NCI-H146 treated with DMSO at 0.1 percent for 48 hours (cell line): ENCODE measurements around the gene TMEM132E.

ENCODE experiments used
- DNase-seq: peaks from one replicate; lab custom pipeline; 2025; ENCODE audit not compliant: unreplicated experiment; lab: John Stamatoyannopoulos, UW

TMEM132E gene

GRCh38 chr17:34663714-34664113 is 84.3 kb downstream of the TMEM132E start:
- no peak for DNase-seq

GRCh38 chr17:34665150-34665806 is 85.9 kb downstream of the TMEM132E start:
- no peak for DNase-seq

- no peak for DNase-seq
Measured at GRCh38 chr17:34665819-34666763, 86.7 kb downstream of the TMEM132E start.

GRCh38 chr17:34667656-34668055 is 88.3 kb downstream of the TMEM132E start:
- no peak for DNase-seq

GRCh38 chr17:34668206-34668605 is 88.8 kb downstream of the TMEM132E start:
- no peak for DNase-seq

GRCh38 chr17:34669511-34669910 is 90.1 kb downstream of the TMEM132E start:
- DNase-seq = no peak

- DNase-seq = no peak
Measured at GRCh38 chr17:34670618-34671017, 91.2 kb downstream of the TMEM132E start.

- no peak for DNase-seq
Measured at GRCh38 chr17:34671191-34671590, 91.8 kb downstream of the TMEM132E start.

GRCh38 chr17:34672176-34672785 is 92.9 kb downstream of the TMEM132E start:
- no peak for DNase-seq

GRCh38 chr17:34673516-34673915 is 94.1 kb downstream of the TMEM132E start:
- DNase-seq = no peak

GRCh38 chr17:34673995-34674890 is 94.9 kb downstream of the TMEM132E start:
- no peak for DNase-seq

- no peak for DNase-seq
Measured at GRCh38 chr17:34675143-34675542, 95.8 kb downstream of the TMEM132E start.

GRCh38 chr17:34675605-34676004 is 96.2 kb downstream of the TMEM132E start:
- DNase-seq = no peak

GRCh38 chr17:34680151-34680550 is 100.8 kb downstream of the TMEM132E start:
- no peak for DNase-seq

- no peak for DNase-seq
Measured at GRCh38 chr17:34682305-34682704, 102.9 kb downstream of the TMEM132E start.

GRCh38 chr17:34683390-34683789 is 104.0 kb downstream of the TMEM132E start:
- DNase-seq = no peak
